HepG2 (cell line): ENCODE data around the gene JMJD6. TPM values are rescaled to one million over a fixed set of nuclear protein-coding genes. Genes with fewer than 3 reads are reported as not detected.

Source experiments
- ARNTL ChIP-seq: sonication (generic); formaldehyde crosslinking; IDR thresholded peaks from 2 replicates; pipeline ENCODE4 v1.4.0; 2020; ENCODE audit warnings: mild to moderate bottlenecking, missing genetic modification reagents
- CENPT ChIP-seq: sonication (generic); formaldehyde crosslinking; IDR thresholded peaks from 2 replicates; pipeline ENCODE4 v1.8.0; 2022; ENCODE audit warnings: low read depth, mild to moderate bottlenecking, moderate library complexity, missing genetic modification reagents
- FIP1L1 ChIP-seq: fragments of 200-400 bp; formaldehyde crosslinking; IDR thresholded peaks from 2 replicates; pipeline ENCODE4 v1.6.1; 2018; ENCODE audit warnings: low read depth, mild to moderate bottlenecking, low read length, moderate library complexity, borderline replicate concordance; ENCODE audit not compliant: insufficient read depth
- MED8 ChIP-seq: sonication (generic); formaldehyde crosslinking; IDR thresholded peaks from 2 replicates; pipeline ENCODE4 v1.8.1; 2023; ENCODE audit warnings: mild to moderate bottlenecking, missing genetic modification reagents; ENCODE audit not compliant: insufficient replicate concordance
- PITX1 ChIP-seq: sonication (generic); formaldehyde crosslinking; IDR thresholded peaks from 2 replicates; pipeline ENCODE4 v1.5.1; 2020; ENCODE audit warnings: mild to moderate bottlenecking, missing genetic modification reagents
- POLR2G ChIP-seq: fragments of 200-400 bp; formaldehyde crosslinking; IDR thresholded peaks from 2 replicates; pipeline ENCODE4 v1.6.1; 2018; ENCODE audit warnings: mild to moderate bottlenecking, low read depth, low read length, moderate library complexity
- RBFOX2 ChIP-seq: fragments of 200-400 bp; formaldehyde crosslinking; IDR thresholded peaks from 2 replicates; pipeline ENCODE4 v1.6.1; 2017; ENCODE audit warnings: low read depth, mild to moderate bottlenecking, low read length
- SIX4 ChIP-seq: sonication (generic); formaldehyde crosslinking; IDR thresholded peaks from 2 replicates; pipeline ENCODE4 v1.4.0; 2020; ENCODE audit warnings: missing genetic modification reagents
- ZMYM4 ChIP-seq: sonication (generic); formaldehyde crosslinking; IDR thresholded peaks from 2 replicates; pipeline ENCODE4 v1.8.1; 2023; ENCODE audit warnings: mild to moderate bottlenecking, missing genetic modification reagents
- ZNF292 ChIP-seq: sonication (generic); formaldehyde crosslinking; IDR thresholded peaks from 2 replicates; pipeline ENCODE4 v1.8.1; 2022; ENCODE audit warnings: mild to moderate bottlenecking, low read depth, missing genetic modification reagents, borderline replicate concordance
- ZNF33A ChIP-seq: sonication (generic); formaldehyde crosslinking; IDR thresholded peaks from 2 replicates; pipeline ENCODE4 v1.5.1; 2020; ENCODE audit warnings: missing genetic modification reagents, mild to moderate bottlenecking, moderate library complexity, borderline replicate concordance
- ZNF552 ChIP-seq: sonication (generic); formaldehyde crosslinking; IDR thresholded peaks from 2 replicates; pipeline ENCODE4 v1.9.0; 2022; ENCODE audit warnings: missing genetic modification reagents, mild to moderate bottlenecking, borderline replicate concordance
- ZNF816 ChIP-seq: sonication (generic); formaldehyde crosslinking; IDR thresholded peaks from 2 replicates; pipeline ENCODE4 v1.8.0; 2022; ENCODE audit warnings: missing genetic modification reagents, mild to moderate bottlenecking, borderline replicate concordance
- ZSCAN25 ChIP-seq: sonication (generic); formaldehyde crosslinking; IDR thresholded peaks from 2 replicates; pipeline ENCODE4 v1.8.0; 2022; ENCODE audit warnings: mild to moderate bottlenecking, missing genetic modification reagents
- polyA plus RNA-seq, 8 experiments: library from polyadenylated mRNA; depleted of rRNA in 3 of 8; stranded (reverse) in 7 of 8; unstranded in 1 of 8; fragments of >200 nt; fragmentation: Illumina TruSeq in 4 of 8; extraction: Trizol in 4 of 8; gene quantifications; 2 replicates each; pipeline versions ENCODE4 v1.2.1 to v1.2.3, GENCODE V29; 2011 to 2016; ENCODE audit warnings: low read depth in 4 of 8, missing spikeins in 1 of 8, mixed read lengths in 1 of 8; ENCODE audit not compliant: insufficient read depth in 1 of 8
- total RNA-seq, 5 experiments: library from RNA; depleted of rRNA; stranded (reverse); fragments of >200 nt; fragmentation: Illumina TruSeq; extraction: Trizol; gene quantifications; 2 replicates each; pipeline ENCODE4 v1.2.3, GENCODE V29; 2016; ENCODE audit warnings: low read depth in 1 of 5
- TF ChIP-seq, protein P1 (sequence below), 2 experiments: sonication (generic) in 1 of 2; formaldehyde crosslinking in 1 of 2; IDR thresholded peaks; 2 replicates each; pipeline versions ENCODE4 v1.4.0 to v1.6.1; 2016 to 2020; ENCODE audit warnings: borderline replicate concordance in 1 of 2, low read depth in 1 of 2, mild to moderate bottlenecking in 1 of 2, missing genetic modification reagents in 1 of 2
- TF ChIP-seq, protein P2 (sequence below): sonication (generic); formaldehyde crosslinking; IDR thresholded peaks from 2 replicates; pipeline ENCODE4 v1.8.1; 2023; ENCODE audit warnings: missing genetic modification reagents, mild to moderate bottlenecking, borderline replicate concordance
- TF ChIP-seq, protein P3 (sequence below): sonication (generic); formaldehyde crosslinking; IDR thresholded peaks from 2 replicates; pipeline ENCODE4 v1.4.0; 2020; ENCODE audit warnings: mild to moderate bottlenecking, missing genetic modification reagents
- TF ChIP-seq, protein P4 (sequence below): sonication (generic); formaldehyde crosslinking; IDR thresholded peaks from 2 replicates; pipeline ENCODE4 v1.5.1; 2020; ENCODE audit warnings: mild to moderate bottlenecking, missing genetic modification reagents, moderate library complexity

Gene JMJD6
- total and polyA plus RNA-seq, 2 of the 13 experiments (the other 11 are each of a cell fraction or from before 2014, with no cell fraction given): 33.6 to 41.0 TPM

DNA sequence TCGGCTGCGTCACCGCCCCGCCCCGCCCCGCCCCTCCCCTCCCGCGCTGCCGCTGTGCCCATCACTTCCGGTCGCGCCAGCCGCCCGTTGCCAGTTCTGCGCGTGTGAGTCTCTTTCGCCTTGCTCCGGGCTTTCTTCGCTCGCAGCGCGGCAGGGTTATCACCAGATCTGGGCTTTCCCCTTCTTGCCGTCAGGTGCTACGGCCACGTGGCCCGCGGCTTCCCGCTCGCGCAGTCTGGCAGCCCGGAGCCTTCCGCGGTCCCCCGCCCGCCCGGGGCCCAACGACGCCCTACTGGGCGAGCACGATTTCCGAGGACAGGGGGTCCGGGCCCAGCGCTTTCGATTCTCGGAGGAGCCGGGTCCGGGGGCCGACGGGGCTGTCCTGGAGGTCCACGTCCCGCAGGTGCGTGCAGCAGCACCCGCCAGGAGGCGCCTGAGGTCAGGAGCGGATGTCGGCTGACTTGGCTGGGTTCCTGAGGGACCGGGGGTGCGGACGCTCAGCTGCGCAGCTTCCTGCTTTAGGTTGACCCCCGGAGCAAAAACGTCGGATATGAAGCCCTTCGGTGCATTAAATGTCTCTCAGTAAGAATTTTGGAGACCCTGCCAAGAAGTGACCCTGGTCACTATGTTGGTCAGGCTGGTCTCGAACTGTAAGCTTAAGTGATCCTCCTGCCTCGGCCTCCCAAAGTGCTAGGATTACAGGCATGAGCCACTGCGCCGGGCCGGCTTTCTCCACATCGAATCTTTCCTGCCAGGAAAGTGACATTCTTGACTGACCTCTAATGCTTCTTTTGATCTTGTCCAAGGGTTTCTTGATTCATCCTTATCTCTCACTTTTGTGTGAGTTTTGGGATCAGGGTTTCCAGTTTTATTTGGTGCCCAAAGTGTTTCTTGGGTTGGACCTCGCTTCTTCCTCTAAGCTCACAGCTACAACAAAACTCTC lies 641 bp upstream of the JMJD6 start, which contains the start of gene METTL23 (continued):
- peak; percentile 75 for TF ChIP-seq MED8
- peak; percentile 88 for TF ChIP-seq POLR2G
- TF ChIP-seq PITX1 (CRISPR knock-in tag): no peak; the same call in 1 of the 2 replicates
- TF ChIP-seq, protein P1, sequence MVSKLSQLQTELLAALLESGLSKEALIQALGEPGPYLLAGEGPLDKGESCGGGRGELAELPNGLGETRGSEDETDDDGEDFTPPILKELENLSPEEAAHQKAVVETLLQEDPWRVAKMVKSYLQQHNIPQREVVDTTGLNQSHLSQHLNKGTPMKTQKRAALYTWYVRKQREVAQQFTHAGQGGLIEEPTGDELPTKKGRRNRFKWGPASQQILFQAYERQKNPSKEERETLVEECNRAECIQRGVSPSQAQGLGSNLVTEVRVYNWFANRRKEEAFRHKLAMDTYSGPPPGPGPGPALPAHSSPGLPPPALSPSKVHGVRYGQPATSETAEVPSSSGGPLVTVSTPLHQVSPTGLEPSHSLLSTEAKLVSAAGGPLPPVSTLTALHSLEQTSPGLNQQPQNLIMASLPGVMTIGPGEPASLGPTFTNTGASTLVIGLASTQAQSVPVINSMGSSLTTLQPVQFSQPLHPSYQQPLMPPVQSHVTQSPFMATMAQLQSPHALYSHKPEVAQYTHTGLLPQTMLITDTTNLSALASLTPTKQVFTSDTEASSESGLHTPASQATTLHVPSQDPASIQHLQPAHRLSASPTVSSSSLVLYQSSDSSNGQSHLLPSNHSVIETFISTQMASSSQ (IDR thresholded peaks at IDR 0.05; ENCODE audit: low read depth): no peak
- TF ChIP-seq, protein P1 (CRISPR knock-in tag; IDR thresholded peaks at IDR 0.05; ENCODE audit: borderline replicate concordance): no peak; the same call in 1 of the 2 replicates
- TF ChIP-seq, protein P2, sequence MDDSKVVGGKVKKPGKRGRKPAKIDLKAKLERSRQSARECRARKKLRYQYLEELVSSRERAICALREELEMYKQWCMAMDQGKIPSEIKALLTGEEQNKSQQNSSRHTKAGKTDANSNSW (CRISPR knock-in tag): no peak; the same call in 1 of the 2 replicates
- TF ChIP-seq ZMYM4 (CRISPR knock-in tag): no peak
- no peak for TF ChIP-seq ZNF552 (CRISPR knock-in tag)
- TF ChIP-seq ZNF816 (CRISPR knock-in tag): peak; percentile 98
- peak; percentile 91 for TF ChIP-seq ZNF33A (CRISPR knock-in tag)
- TF ChIP-seq SIX4 (CRISPR knock-in tag): no peak
- TF ChIP-seq ZNF292 (CRISPR knock-in tag): no peak; the same call in 1 of the 2 replicates
- TF ChIP-seq, protein P3, sequence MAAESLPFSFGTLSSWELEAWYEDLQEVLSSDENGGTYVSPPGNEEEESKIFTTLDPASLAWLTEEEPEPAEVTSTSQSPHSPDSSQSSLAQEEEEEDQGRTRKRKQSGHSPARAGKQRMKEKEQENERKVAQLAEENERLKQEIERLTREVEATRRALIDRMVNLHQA (CRISPR knock-in tag): no peak
- no peak for TF ChIP-seq ZSCAN25
- peak; percentile 63; the same call in 1 of the 2 replicates for TF ChIP-seq ARNTL (CRISPR knock-in tag)
- TF ChIP-seq, protein P4, sequence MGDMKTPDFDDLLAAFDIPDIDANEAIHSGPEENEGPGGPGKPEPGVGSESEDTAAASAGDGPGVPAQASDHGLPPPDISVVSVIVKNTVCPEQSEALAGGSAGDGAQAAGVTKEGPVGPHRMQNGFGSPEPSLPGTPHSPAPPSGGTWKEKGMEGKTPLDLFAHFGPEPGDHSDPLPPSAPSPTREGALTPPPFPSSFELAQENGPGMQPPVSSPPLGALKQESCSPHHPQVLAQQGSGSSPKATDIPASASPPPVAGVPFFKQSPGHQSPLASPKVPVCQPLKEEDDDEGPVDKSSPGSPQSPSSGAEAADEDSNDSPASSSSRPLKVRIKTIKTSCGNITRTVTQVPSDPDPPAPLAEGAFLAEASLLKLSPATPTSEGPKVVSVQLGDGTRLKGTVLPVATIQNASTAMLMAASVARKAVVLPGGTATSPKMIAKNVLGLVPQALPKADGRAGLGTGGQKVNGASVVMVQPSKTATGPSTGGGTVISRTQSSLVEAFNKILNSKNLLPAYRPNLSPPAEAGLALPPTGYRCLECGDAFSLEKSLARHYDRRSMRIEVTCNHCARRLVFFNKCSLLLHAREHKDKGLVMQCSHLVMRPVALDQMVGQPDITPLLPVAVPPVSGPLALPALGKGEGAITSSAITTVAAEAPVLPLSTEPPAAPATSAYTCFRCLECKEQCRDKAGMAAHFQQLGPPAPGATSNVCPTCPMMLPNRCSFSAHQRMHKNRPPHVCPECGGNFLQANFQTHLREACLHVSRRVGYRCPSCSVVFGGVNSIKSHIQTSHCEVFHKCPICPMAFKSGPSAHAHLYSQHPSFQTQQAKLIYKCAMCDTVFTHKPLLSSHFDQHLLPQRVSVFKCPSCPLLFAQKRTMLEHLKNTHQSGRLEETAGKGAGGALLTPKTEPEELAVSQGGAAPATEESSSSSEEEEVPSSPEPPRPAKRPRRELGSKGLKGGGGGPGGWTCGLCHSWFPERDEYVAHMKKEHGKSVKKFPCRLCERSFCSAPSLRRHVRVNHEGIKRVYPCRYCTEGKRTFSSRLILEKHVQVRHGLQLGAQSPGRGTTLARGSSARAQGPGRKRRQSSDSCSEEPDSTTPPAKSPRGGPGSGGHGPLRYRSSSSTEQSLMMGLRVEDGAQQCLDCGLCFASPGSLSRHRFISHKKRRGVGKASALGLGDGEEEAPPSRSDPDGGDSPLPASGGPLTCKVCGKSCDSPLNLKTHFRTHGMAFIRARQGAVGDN (CRISPR knock-in tag): peak; percentile 77
- no peak for TF ChIP-seq FIP1L1
- no peak for TF ChIP-seq CENPT (CRISPR knock-in tag)
- TF ChIP-seq RBFOX2: peak; percentile 91
